ENCODE results near the gene CES4A.

CES4A gene

DNA sequence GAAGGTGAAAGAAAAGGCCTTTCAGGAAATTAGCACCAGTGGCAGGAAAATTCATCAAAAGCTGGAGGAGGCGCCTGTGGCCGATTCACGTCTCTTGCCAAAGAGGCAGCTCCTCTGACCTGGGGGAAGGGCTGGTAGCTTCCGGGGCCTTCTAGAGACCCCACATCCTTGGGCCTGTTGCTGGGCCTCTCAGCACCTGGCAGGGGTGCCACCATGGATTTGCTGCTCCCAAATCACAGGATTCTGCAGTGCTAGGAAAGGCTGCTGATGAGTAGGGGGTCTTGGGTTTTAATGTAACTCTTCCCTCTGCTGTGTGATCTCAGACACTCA lies 29.0 kb downstream of the CES4A start:
- no peak for DNase-seq (ENCODE audit: low spot score in 2 of 2)
- Mint-ChIP-seq H3K4me1 (peaks cover 22% of the 10 kb centered on the region), H3K36me3 (peaks cover 4% of the 10 kb centered on the region), H3K9me3 (no peaks in the 10 kb centered on the region), H3K27ac (no peak overlapping the region), H3K4me3 (no peak overlapping the region)
- no peak for ATAC-seq

DNA sequence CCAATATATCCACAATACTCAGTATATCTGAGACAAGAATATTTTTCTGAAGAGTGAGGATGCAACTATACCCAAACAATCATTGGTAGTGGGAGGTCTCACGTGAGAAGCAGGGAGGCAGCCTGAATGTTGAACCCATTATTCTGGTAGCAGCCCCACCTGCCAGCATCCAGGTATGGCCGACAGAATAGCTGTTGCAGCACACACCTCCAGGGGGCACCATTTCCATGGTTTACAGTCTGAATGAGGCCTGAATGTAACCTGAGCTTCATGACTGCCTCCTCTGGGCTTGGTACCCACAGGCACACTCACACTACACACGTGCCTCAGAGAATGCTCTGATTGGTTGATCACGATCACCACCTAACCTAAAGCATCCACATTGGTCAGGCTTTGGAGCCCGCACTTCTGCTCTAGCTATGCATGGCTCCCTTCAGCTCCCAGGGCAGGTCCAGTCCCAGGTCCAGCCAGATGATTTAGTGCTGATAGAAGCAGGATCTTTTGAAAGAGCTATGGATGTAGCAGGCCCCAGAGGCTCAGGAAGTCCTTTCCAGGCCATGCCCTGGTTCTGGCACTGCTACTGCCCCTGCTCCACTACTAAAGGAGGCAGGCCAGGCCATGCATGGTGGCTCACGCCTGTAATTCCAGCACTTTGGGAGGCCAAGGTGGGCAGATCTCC lies 29.6 kb downstream of the CES4A start:
- DNase-seq (ENCODE audit: low spot score in 2 of 2), result peak; percentile 82 to 95
- peak; percentile 94 for ATAC-seq
- peaks cover 4% of the 10 kb centered on the region for H3K36me3 Mint-ChIP-seq
- H3K27ac Mint-ChIP-seq, result no peak overlapping the region
- H3K4me1 Mint-ChIP-seq, result peaks cover 21% of the 10 kb centered on the region
- no peaks in the 10 kb centered on the region for H3K9me3 Mint-ChIP-seq
- H3K4me3 Mint-ChIP-seq, result no peak overlapping the region

DNA sequence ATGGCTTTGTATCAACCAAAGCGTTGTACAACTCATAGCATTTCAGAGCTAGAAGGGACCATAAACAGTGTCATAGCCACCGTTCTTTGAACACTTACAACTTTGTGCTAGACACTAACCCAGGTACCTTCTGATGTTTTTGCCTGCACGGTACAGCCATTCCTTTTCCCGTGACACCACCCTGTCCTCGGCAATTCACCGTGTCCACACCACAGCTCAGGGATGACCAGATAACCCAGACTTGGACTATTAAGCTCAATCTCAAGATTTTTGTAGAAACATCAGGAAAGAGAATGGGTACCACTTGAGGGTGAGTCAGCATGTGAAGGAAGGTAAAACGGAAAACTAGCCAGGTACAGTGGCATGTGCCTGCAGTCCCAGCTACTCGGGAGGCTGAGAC lies 30.8 kb downstream of the CES4A start:
- Mint-ChIP-seq H3K9me3 (no peaks in the 10 kb centered on the region), H3K4me3 (no peak overlapping the region), H3K27ac (no peak overlapping the region), H3K4me1 (peaks cover 20% of the 10 kb centered on the region), H3K36me3 (peaks cover 4% of the 10 kb centered on the region)
- DNase-seq (ENCODE audit: low spot score in 2 of 2) (no peak), ATAC-seq (no peak)

DNA sequence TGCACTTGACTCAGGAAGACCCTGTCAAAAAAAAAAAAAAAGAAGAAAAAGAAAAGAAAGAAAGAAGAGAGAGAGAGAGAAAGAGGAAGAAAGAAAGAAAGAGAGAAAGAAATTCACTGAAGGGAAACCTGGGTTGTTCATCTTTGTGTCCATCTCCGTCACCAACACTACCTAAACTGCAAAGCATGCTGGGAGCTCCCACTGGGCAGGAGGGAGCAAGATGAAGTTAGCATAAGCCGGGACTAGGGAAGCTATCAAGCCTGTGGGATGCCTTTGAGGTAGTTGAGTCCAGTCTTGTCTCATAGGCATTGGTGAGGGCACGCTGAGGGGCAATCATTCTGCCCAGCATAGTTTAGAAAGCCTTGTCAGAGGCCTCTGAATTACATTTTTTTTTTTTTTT lies 32.9 kb downstream of the CES4A start:
- Mint-ChIP-seq H3K36me3 (no peaks in the 10 kb centered on the region), H3K4me1 (peaks cover 9% of the 10 kb centered on the region), H3K27ac (peak overlapping the region; percentile 12), H3K9me3 (no peaks in the 10 kb centered on the region), H3K4me3 (no peak overlapping the region)
- no peak for DNase-seq (ENCODE audit: low spot score in 2 of 2)
- ATAC-seq, result no peak

DNA sequence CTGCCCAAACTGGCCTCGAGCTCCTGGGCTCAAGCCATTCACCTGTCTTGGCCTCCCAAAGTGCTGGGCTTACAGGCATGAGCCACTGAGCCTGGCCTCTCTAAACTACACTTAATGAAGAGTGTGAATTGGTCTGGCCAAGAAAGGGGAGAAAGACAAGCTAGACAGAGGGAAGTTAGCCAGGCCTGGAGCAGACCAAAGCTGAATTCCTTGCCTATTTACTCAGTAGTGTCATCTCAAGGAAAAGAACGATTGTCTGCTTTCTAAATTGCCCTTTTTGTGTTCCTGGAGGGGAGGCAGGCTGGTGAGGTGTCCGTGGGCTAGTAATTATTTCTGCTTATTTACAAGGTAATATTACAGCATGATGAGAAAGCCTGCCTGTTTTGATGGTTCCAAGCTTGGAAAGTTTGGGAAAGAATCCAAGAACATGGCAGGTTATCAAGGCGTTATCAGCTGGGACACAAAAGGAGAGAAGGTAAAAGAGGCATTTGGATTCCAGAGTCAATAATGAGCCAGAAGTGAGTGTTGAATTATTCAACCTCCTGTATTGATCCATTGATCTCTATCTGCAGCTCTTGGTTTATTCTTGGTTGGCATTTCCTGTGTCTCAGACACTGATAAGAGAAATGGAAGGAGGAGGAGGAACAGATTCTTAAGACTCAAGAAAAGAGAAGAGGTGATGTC lies 34.3 kb downstream of the CES4A start:
- ATAC-seq (no peak), DNase-seq (ENCODE audit: low spot score in 2 of 2) (no peak)
- no peak overlapping the region for H3K27ac Mint-ChIP-seq
- H3K4me3 Mint-ChIP-seq, result no peak overlapping the region
- no peaks in the 10 kb centered on the region for H3K9me3 Mint-ChIP-seq
- H3K4me1 Mint-ChIP-seq, result peaks cover 6% of the 10 kb centered on the region
- H3K36me3 Mint-ChIP-seq, result no peaks in the 10 kb centered on the region

DNA sequence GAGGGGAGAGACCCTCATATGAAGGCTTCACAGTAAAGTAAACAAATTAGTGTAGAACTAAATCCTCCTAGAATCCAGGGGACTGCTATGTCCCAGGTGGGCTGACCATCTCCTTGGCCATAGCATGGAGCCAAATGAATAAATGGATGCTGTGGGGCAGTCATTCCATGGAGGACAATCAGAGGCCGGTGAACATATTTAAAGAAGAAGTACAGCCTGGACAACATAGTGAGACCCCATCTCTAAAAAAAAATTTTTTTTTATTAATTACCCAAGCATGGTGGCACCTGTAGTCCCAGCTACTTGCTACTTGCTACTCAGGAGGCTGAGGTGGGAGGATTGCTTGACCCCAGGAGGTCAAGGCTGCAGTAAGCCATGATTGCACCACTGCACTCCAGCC lies 35.3 kb downstream of the CES4A start:
- ATAC-seq, result no peak
- H3K4me3 Mint-ChIP-seq, result no peak overlapping the region
- DNase-seq (ENCODE audit: low spot score in 2 of 2), result no peak
- H3K27ac Mint-ChIP-seq, result peak overlapping the region; percentile 51
- H3K36me3 Mint-ChIP-seq, result no peaks in the 10 kb centered on the region
- H3K9me3 Mint-ChIP-seq, result no peaks in the 10 kb centered on the region
- H3K4me1 Mint-ChIP-seq, result peaks cover 6% of the 10 kb centered on the region

DNA sequence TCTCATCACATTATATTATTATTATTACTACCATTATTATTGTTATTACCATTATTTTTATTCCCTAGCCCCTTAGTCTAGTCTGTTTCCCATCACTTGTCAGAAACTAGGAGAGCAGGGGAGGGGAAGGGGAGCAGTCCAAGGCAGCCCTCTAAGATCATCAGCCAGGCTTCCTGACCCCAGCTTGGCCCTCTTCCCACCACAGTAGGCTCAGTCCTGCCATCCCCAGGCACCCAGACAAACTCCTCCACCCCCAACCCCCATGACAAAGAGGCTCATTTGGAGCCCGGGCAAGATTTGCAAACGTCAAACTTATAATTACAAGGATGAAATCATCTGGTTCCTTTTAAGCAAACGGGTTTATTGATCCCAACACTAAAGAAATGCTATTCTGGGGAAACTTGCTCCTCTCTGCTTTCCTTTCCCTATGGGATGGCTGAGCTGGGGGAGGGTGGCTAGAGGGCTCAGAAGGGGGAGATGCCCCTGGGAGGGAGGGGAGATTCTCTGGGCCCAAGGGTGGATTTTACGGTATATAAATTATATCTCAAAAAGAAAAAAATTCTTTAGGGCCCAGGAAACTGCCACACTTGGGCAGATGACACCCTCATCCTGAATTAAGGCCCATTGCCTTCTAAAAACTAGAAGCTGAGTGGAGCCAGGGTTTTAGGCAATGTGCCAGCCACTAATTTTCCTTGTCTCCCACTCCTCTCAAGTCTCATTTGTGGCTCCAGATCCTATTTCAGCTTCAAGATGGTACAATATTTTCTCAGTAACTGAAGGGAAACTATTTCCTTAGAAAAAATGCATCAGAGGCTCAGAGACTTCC lies 36.2 kb downstream of the CES4A start:
- no peak overlapping the region for H3K4me3 Mint-ChIP-seq
- H3K9me3 Mint-ChIP-seq, result no peaks in the 10 kb centered on the region
- ATAC-seq (no peak), DNase-seq (ENCODE audit: low spot score in 2 of 2) (no peak)
- peak overlapping the region; percentile 51 for H3K27ac Mint-ChIP-seq
- H3K36me3 Mint-ChIP-seq, result peaks cover under 1% of the 10 kb centered on the region
- peaks cover 6% of the 10 kb centered on the region for H3K4me1 Mint-ChIP-seq

DNA sequence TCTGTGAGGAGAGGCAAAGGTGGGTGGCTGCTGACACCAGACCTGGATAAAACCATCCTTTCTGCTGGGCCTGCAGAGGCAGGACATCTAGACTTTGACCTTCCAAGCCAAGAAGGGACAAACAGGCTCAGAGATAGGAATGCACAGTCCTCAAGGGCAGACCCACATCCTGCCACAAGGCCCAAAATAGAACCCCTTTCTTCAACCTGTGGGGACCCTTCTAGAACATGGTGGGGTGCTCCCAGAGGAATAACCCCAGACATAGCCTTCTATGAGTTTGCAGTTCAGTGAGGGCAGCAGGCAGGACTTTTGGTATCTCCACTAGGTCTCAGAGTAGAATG lies 36.8 kb downstream of the CES4A start:
- Mint-ChIP-seq H3K4me3 (no peak overlapping the region), H3K36me3 (peaks cover 7% of the 10 kb centered on the region), H3K9me3 (no peaks in the 10 kb centered on the region), H3K4me1 (peaks cover 6% of the 10 kb centered on the region), H3K27ac (no peak overlapping the region)
- DNase-seq (ENCODE audit: low spot score in 2 of 2) (no peak), ATAC-seq (no peak)

DNA sequence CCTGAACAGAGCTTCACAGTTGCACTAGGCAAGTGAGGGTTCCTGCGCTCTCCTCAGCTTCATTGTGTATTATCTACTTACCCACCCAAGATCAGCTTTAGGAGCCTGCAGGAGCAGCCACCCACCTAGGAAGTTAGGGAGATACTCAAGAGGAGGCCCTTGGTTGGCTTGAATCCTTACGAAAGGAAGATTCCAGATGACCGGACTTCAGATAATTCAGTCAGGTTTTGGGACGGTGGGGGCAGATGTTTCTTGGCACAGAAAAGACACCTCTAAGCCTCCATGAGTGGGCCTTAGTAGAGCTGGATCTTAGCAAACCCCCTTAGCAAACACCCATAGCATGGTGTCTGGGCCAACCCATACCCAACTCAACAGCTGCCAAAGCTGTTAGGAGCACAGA lies 38.2 kb downstream of the CES4A start:
- H3K36me3 Mint-ChIP-seq, result peaks cover 20% of the 10 kb centered on the region
- ATAC-seq (no peak), DNase-seq (ENCODE audit: low spot score in 2 of 2) (no peak)
- H3K4me3 Mint-ChIP-seq, result no peak overlapping the region
- no peak overlapping the region for H3K27ac Mint-ChIP-seq
- H3K9me3 Mint-ChIP-seq, result no peaks in the 10 kb centered on the region
- peaks cover 17% of the 10 kb centered on the region for H3K4me1 Mint-ChIP-seq

DNA sequence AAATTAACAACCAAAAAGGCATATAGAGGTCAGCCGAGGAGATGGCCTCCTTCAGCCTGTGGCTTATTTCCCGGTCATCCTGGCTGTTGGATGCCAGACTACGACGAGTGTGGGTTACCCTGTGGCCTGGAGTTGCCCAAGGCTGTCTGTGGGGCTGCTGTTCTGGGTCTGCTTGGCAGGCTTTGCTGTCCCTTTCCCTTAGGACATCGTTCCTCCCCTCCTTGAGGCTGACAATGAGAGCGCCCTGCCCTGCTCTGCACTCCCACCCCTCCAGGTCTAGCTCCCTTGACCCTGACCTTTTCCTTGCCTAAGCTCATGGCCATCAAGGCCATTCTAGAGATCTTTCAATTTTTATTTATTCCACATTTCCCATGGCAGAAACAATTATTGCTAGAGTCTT lies 38.7 kb downstream of the CES4A start:
- H3K4me3 Mint-ChIP-seq, result no peak overlapping the region
- no peak overlapping the region for H3K27ac Mint-ChIP-seq
- H3K9me3 Mint-ChIP-seq, result no peaks in the 10 kb centered on the region
- peaks cover 22% of the 10 kb centered on the region for H3K4me1 Mint-ChIP-seq
- no peak for DNase-seq (ENCODE audit: low spot score in 2 of 2)
- ATAC-seq, result no peak
- H3K36me3 Mint-ChIP-seq, result peaks cover 25% of the 10 kb centered on the region

DNA sequence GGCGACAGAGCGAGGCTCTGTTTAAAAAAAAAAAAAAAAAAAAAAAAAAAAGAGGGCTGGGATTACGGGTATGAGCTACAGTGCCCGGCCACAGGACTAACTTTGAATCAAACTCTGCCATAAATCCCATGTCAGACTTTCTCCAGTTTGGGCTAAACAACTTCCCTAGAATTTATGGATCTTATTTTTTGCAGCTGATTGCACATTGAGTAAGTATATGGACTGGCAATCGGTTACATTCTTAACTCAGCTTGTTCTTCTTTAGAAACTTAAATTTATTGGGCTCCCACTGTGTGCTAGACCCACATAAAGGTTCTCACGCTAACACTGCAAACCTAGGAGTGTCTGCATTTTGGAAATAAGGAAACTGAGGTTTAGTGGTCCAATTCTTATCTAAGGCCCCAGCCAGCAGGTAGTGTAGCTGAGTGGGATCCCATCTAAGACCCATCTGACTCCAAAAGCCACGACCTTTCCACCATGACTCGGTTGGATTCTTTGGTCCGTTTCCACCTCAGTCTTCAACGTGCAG lies 39.8 kb downstream of the CES4A start:
- Mint-ChIP-seq H3K9me3 (no peaks in the 10 kb centered on the region), H3K27ac (peak overlapping the region; percentile 90), H3K4me1 (peaks cover 32% of the 10 kb centered on the region), H3K36me3 (peaks cover 37% of the 10 kb centered on the region), H3K4me3 (peak overlapping the region; percentile 78)
- no peak for ATAC-seq
- no peak for DNase-seq (ENCODE audit: low spot score in 2 of 2)

DNA sequence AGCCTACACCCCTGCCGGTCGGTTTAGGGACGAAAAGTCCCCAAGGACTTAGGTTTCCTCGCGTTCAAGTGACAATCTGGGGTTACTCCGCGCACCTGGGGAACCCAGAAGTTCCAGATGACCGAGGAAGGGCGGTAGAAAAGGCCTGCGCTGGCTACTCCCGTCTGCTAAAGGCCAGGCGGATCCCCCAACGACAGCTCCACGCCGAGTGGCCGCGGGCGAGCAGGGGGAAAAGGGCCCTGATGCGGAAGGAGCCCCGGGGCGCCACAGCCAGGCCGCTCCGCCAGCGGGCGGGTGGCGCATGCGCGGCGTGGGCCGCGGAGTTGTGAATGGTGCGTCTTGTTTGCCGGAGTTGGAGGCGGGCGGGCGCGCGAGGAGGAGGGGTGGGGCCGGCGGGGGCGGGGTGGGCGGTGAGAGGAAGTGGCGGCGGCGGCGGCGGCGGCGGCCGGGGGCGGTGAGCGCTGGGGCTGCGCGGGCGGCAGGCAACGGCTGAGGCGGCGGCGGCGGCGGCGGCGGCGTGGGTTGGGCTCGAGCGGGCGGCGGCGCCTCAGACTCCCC lies 40.4 kb downstream of the CES4A start, which contains the start of gene CBFB:
Gene CBFB, plus strand, starts transcription at position 454 of the 558 bp plus-strand sequence. CDS start 259 bp downstream, outside the sequence.
- peak; percentile 94 for ATAC-seq
- H3K9me3 Mint-ChIP-seq, result no peaks in the 10 kb centered on the region
- DNase-seq (ENCODE audit: low spot score in 2 of 2), result peak; percentile 92 to 97
- peak within 1 kb of the TSS; percentile 90 for H3K27ac Mint-ChIP-seq
- H3K36me3 Mint-ChIP-seq, result peaks cover 42% of the 10 kb centered on the region
- peaks cover 32% of the 10 kb centered on the region for H3K4me1 Mint-ChIP-seq
- H3K4me3 Mint-ChIP-seq, result peak within 1 kb of the TSS; percentile 78

DNA sequence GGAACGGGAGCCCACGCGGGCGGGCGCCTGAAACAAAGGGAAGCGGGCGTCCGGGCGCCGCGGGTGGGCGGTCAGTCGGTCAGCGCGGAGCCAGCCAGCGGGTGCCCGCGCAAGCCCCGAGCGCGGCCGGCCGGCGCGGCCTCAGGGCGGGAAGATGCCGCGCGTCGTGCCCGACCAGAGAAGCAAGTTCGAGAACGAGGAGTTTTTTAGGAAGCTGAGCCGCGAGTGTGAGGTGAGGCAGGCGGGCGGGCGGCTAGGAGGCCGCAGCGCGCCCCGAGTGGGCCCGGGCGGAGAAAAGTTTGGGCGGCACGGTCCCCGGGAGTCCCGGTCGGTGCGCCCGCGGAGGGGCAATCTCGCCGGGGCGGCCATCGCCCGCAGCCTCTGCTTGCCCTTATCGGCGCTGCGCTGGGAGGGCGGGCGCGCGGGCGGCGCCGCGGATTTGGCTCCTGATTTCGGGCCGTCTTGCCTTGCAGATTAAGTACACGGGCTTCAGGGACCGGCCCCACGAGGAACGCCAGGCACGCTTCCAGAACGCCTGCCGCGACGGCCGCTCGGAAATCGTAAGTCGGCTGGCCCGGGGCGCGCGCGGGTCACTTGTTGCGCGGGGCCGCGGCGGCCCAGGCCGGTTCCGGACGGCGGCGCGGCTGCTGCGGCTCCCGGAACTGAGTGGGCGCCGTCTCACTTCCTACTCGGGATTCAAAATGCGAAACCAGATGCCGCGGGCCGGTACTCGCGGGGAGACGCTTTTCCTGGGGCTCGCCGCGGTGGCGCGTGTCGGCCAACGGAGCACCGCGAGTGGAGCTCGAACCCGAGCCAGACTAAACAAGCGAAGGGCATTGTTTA lies 41.1 kb downstream of the CES4A start:
- Mint-ChIP-seq H3K4me1 (peaks cover 30% of the 10 kb centered on the region), H3K4me3 (peak overlapping the region; percentile 78), H3K36me3 (peaks cover 50% of the 10 kb centered on the region), H3K27ac (peak overlapping the region; percentile 90), H3K9me3 (no peaks in the 10 kb centered on the region)
- peak; percentile 50 for ATAC-seq
- peak; percentile 55 to 84 for DNase-seq (ENCODE audit: low spot score in 2 of 2)

DNA sequence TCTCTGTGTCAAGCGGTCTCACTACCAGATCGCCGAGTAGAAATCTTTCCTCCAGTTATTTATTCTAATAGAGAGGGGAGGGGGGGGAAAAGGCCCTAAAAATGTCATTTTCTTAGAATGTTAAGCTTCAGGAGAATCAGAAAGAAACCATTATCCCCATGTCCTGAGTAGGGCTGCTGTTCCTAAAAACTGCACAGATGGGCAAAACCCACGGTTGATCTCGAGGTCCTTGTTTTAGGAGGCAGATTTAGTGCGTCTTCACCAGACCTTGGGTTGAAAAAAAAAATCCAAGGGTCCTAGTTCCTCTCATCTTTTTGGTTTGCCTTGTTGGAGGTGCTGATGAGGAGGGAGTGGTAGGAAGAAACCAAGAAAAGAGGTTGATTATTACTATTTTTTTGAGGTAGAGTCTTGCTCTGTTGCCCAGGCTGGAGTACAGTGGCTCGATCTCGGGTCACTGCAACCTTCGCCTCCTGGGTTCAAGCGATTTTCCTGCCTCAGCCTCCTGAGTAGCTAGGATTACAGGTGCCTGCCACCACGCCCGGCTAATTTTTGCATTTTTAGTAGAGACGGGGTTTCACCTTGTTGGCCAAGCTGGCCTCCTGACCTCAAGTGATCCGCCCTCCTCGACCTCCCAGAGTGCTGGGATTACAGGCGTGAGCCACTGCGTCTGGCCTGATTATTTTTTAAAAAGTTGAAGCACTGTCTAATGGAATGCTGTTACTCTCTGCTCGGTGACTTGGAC lies 42.0 kb downstream of the CES4A start:
- DNase-seq (ENCODE audit: low spot score in 2 of 2) (no peak), ATAC-seq (no peak)
- Mint-ChIP-seq H3K4me1 (peaks cover 39% of the 10 kb centered on the region), H3K27ac (peak overlapping the region; percentile 82), H3K36me3 (peaks cover 59% of the 10 kb centered on the region), H3K4me3 (peak overlapping the region; percentile 78), H3K9me3 (no peaks in the 10 kb centered on the region)

Measured in stimulated activated effector memory CD8-positive, alpha-beta T cell treated with anti-CD3 and anti-CD28 coated beads, Interleukin-12 subunit alpha, Interleukin-12 subunit beta, amount 100 ng/mL, for 72 hours (primary cell).